SK-N-SH (cell line): ENCODE data around the gene CRYBG2.

Source experiments
- EP300 ChIP-seq, 2 experiments: IDR thresholded peaks; 2 replicates each; pipeline versions ENCODE4 v1.4.0 to v1.6.1; 2012; ENCODE audit warnings: borderline replicate concordance in 1 of 2, low read depth in 1 of 2, low read length in 1 of 2
- GABPA ChIP-seq: IDR thresholded peaks from 2 replicates; pipeline ENCODE4 v1.4.0; 2012; ENCODE audit warnings: low read depth, mild to moderate bottlenecking
- GATA2 ChIP-seq: sonication (generic); formaldehyde crosslinking; IDR thresholded peaks from 2 replicates; pipeline ENCODE4 v1.5.0; 2020; ENCODE audit warnings: mild to moderate bottlenecking, missing genetic modification reagents
- MAX ChIP-seq: IDR thresholded peaks from 2 replicates; pipeline ENCODE4 v1.4.0; 2012; ENCODE audit warnings: low read depth
- MXI1 ChIP-seq: IDR thresholded peaks from 2 replicates; pipeline ENCODE4 v1.6.1; 2012; ENCODE audit warnings: mild to moderate bottlenecking, low read depth, low read length, improper control_type of control experiment
- SIN3A ChIP-seq: IDR thresholded peaks from 2 replicates; pipeline ENCODE4 v1.6.1; 2012; ENCODE audit warnings: low read depth, mild to moderate bottlenecking, low read length, moderate library complexity, borderline replicate concordance
- SMC3 ChIP-seq: IDR thresholded peaks from 2 replicates; pipeline ENCODE4 v1.6.1; 2012; ENCODE audit warnings: low read depth, low read length, improper control_type of control experiment
- TAF1 ChIP-seq: IDR thresholded peaks from 2 replicates; pipeline ENCODE4 v1.6.1; 2012; ENCODE audit warnings: low read depth, mild to moderate bottlenecking, low read length, moderate library complexity, borderline replicate concordance
- USF2 ChIP-seq: fragments of 150-350 bp; IDR thresholded peaks from 2 replicates; pipeline ENCODE4 v1.6.1; 2017; ENCODE audit warnings: antibody characterized with exemption, low read length, low read depth, borderline replicate concordance
- YY1 ChIP-seq: IDR thresholded peaks from 2 replicates; pipeline ENCODE4 v1.4.0; 2012; ENCODE audit warnings: low read depth, mild to moderate bottlenecking

GRCh38 chr1:26302733-26303405 is 51.1 kb downstream of the CRYBG2 start:
- no peak for TF ChIP-seq EP300 (IDR thresholded peaks at IDR 0.05; ENCODE audit: borderline replicate concordance in 1 of 2, low read depth in 1 of 2, low read length in 1 of 2)
- no peak for TF ChIP-seq USF2
- TF ChIP-seq MXI1, result no peak
- TF ChIP-seq SIN3A, result no peak
- no peak for TF ChIP-seq YY1
- TF ChIP-seq GABPA, result no peak
- TF ChIP-seq GATA2 (CRISPR knock-in tag), result no peak
- TF ChIP-seq MAX, result no peak
- TF ChIP-seq TAF1, result no peak
- no peak for TF ChIP-seq SMC3
